HEK293 (cell line): Measurements from ENCODE around the gene ETV3.

Source experiments
- KLF16 ChIP-seq: fragments of 450-650 bp; formaldehyde crosslinking; IDR thresholded peaks from 2 replicates; pipeline ENCODE4 v1.5.1; 2017; ENCODE audit warnings: missing biosample characterization, missing genetic modification characterization
- SP2 ChIP-seq: fragments of 450-650 bp; formaldehyde crosslinking; IDR thresholded peaks from 2 replicates; pipeline ENCODE4 v1.5.1; 2016; ENCODE audit warnings: missing biosample characterization, missing genetic modification characterization
- YY1 ChIP-seq: fragments of 450-650 bp; formaldehyde crosslinking; IDR thresholded peaks from 2 replicates; pipeline ENCODE4 v1.5.1; 2018; ENCODE audit warnings: missing biosample characterization, missing genetic modification characterization
- ZBTB10 ChIP-seq: fragments of 450-650 bp; formaldehyde crosslinking; IDR thresholded peaks from 2 replicates; pipeline ENCODE4 v1.5.1; 2016; ENCODE audit warnings: missing biosample characterization, missing genetic modification characterization
- ZBTB20 ChIP-seq: fragments of 450-650 bp; formaldehyde crosslinking; IDR thresholded peaks from 2 replicates; pipeline ENCODE4 v1.5.1; 2016; ENCODE audit warnings: missing biosample characterization, missing genetic modification characterization
- ZBTB7A ChIP-seq: fragments of 450-650 bp; formaldehyde crosslinking; IDR thresholded peaks from 2 replicates; pipeline ENCODE4 v1.5.1; 2016; ENCODE audit warnings: low read depth, missing biosample characterization, missing genetic modification characterization
- ZNF362 ChIP-seq: fragments of 450-650 bp; formaldehyde crosslinking; IDR thresholded peaks from 2 replicates; pipeline ENCODE4 v1.5.1; 2016; ENCODE audit warnings: missing biosample characterization, missing genetic modification characterization
- ZNF610 ChIP-seq: fragments of 450-650 bp; formaldehyde crosslinking; IDR thresholded peaks from 2 replicates; pipeline ENCODE4 v1.5.1; 2016; ENCODE audit warnings: missing biosample characterization, missing genetic modification characterization, borderline replicate concordance
- TF ChIP-seq, protein P1 (sequence below): fragments of 450-650 bp; formaldehyde crosslinking; IDR thresholded peaks from 2 replicates; pipeline ENCODE4 v1.5.1; 2016; ENCODE audit warnings: missing biosample characterization, missing genetic modification characterization

- TF ChIP-seq ZBTB20 (no peak), ZBTB10 (no peak), YY1 (tag by site-specific recombination) (no peak), ZNF362 (tag by site-specific recombination) (no peak), SP2 (no peak), ZNF610 (tag by site-specific recombination) (no peak), KLF16 (tag by site-specific recombination) (no peak), ZBTB7A (tag by site-specific recombination) (no peak)
- TF ChIP-seq, protein P1, sequence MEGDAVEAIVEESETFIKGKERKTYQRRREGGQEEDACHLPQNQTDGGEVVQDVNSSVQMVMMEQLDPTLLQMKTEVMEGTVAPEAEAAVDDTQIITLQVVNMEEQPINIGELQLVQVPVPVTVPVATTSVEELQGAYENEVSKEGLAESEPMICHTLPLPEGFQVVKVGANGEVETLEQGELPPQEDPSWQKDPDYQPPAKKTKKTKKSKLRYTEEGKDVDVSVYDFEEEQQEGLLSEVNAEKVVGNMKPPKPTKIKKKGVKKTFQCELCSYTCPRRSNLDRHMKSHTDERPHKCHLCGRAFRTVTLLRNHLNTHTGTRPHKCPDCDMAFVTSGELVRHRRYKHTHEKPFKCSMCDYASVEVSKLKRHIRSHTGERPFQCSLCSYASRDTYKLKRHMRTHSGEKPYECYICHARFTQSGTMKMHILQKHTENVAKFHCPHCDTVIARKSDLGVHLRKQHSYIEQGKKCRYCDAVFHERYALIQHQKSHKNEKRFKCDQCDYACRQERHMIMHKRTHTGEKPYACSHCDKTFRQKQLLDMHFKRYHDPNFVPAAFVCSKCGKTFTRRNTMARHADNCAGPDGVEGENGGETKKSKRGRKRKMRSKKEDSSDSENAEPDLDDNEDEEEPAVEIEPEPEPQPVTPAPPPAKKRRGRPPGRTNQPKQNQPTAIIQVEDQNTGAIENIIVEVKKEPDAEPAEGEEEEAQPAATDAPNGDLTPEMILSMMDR (tag by site-specific recombination) = no peak
Observed at GRCh38 chr1:157162345-157162744, 24.1 kb upstream of the ETV3 start.
